IMR-90 (cell line): Measurements from ENCODE around the gene PTGES2.
A peak's percentile ranks its signal among the peaks of the same experiment; 100 is the strongest.

Experiments
- BHLHE40 ChIP-seq: fragments of 150-350 bp; IDR thresholded peaks from 2 replicates; pipeline ENCODE4 v1.6.1; 2016; ENCODE audit warnings: mild to moderate bottlenecking, low read depth, low read length
- CHD1 ChIP-seq: IDR thresholded peaks from 2 replicates; pipeline ENCODE4 v1.6.1; 2012; ENCODE audit warnings: low read depth, low read length, improper control_type of control experiment
- CTCF ChIP-seq: conservative IDR thresholded peaks from 2 replicates; pipeline ENCODE4 v1.5.1; 2012; ENCODE audit warnings: mild to moderate bottlenecking, low read depth, low read length, improper control_type of control experiment
- FOS ChIP-seq: fragments of 150-350 bp; IDR thresholded peaks from 2 replicates; pipeline ENCODE4 v1.6.1; 2016; ENCODE audit warnings: low read depth, low read length
- MAFK ChIP-seq: IDR thresholded peaks from 2 replicates; pipeline ENCODE4 v1.6.1; 2012; ENCODE audit warnings: low read depth, low read length, improper control_type of control experiment
- MAZ ChIP-seq: IDR thresholded peaks from 2 replicates; pipeline ENCODE4 v1.6.1; 2012; ENCODE audit warnings: low read depth, mild to moderate bottlenecking, low read length, improper control_type of control experiment, moderate library complexity, borderline replicate concordance
- POLR2A ChIP-seq: IDR thresholded peaks from 2 replicates; pipeline ENCODE4 v1.6.1; 2012; ENCODE audit warnings: mild to moderate bottlenecking, low read depth, low read length
- RAD21 ChIP-seq: IDR thresholded peaks from 2 replicates; pipeline ENCODE4 v1.6.1; 2012; ENCODE audit warnings: low read length, improper control_type of control experiment
- RCOR1 ChIP-seq: IDR thresholded peaks from 2 replicates; pipeline ENCODE4 v1.6.1; 2012; ENCODE audit warnings: mild to moderate bottlenecking, low read length, improper control_type of control experiment; ENCODE audit not compliant: insufficient replicate concordance
- RFX5 ChIP-seq: IDR thresholded peaks from 2 replicates; pipeline ENCODE4 v1.8.0; 2012; ENCODE audit warnings: low read depth, mild to moderate bottlenecking, low read length, moderate library complexity
- SMC3 ChIP-seq: fragments of 150-350 bp; IDR thresholded peaks from 2 replicates; pipeline ENCODE4 v1.6.1; 2016; ENCODE audit warnings: low read depth, mild to moderate bottlenecking, antibody characterized with exemption, low read length, moderate library complexity
- USF2 ChIP-seq: fragments of 150-350 bp; IDR thresholded peaks from 2 replicates; pipeline ENCODE4 v1.6.1; 2017; ENCODE audit warnings: mild to moderate bottlenecking, antibody characterized with exemption, low read length, low read depth

- no peak for TF ChIP-seq CTCF
- TF ChIP-seq POLR2A, result 0 out of 2 replicates have a peak, but pooled peaks have one; percentile 8
- no peak for TF ChIP-seq RFX5
- no peak for TF ChIP-seq FOS
- TF ChIP-seq BHLHE40, result no peak
- TF ChIP-seq USF2, result no peak
- TF ChIP-seq RAD21, result no peak
- no peak for TF ChIP-seq SMC3
- no peak for TF ChIP-seq RCOR1
- no peak for TF ChIP-seq MAZ
- TF ChIP-seq CHD1, result no peak
- TF ChIP-seq MAFK, result no peak
These were observed 19.1 kb downstream of the PTGES2 start for GRCh38 chr9:128108269-128109049.
